ENCODE measurements around the gene GPATCH2L. TPM values are rescaled to one million over a fixed set of nuclear protein-coding genes. Genes with fewer than 3 reads are reported as not detected.

The GPATCH2L gene
- total RNA-seq, 1 experiment from 2014 or later = 71.8 TPM

GRCh38 chr14:76212242-76212641, 60.5 kb downstream of the GPATCH2L start:
- Histone ChIP-seq H2AFZ (ENCODE audit: low read length) (no peak overlapping the region), H3K36me3 (ENCODE audit: insufficient read depth, low read length) (no peaks in the 10 kb centered on the region), H3K9me2 (replicated peaks; ENCODE audit: insufficient read depth, low read length) (no peaks in the 10 kb centered on the region), H3K9ac (ENCODE audit: low read length) (no peak overlapping the region), H4K20me1 (ENCODE audit: insufficient read depth, low read depth, low read length) (no peaks in the 10 kb centered on the region), H3K4me1 (ENCODE audit: low read length) (no peaks in the 10 kb centered on the region), H3K9me3 (ENCODE audit: low read length) (no peaks in the 10 kb centered on the region), H3K79me2 (ENCODE audit: low read length) (no peaks in the 10 kb centered on the region), H3K4me2 (ENCODE audit: low read depth, low read length, poor library complexity, severe bottlenecking) (no peak overlapping the region), H3K27me3 (ENCODE audit: low read length) (no peaks in the 10 kb centered on the region), H3K4me3 (ENCODE audit: low read length) (no peak overlapping the region), H3K27ac (ENCODE audit: low read length) (no peak overlapping the region)
- no peak for DNase-seq

GRCh38 chr14:76217179-76217578, 65.5 kb downstream of the GPATCH2L start:
- Histone ChIP-seq H3K27me3 (ENCODE audit: low read length) (no peaks in the 10 kb centered on the region; the same call in 1 of the 2 replicates), H3K4me1 (ENCODE audit: low read length) (no peaks in the 10 kb centered on the region), H3K9me2 (replicated peaks; ENCODE audit: insufficient read depth, low read length) (no peaks in the 10 kb centered on the region), H3K9me3 (ENCODE audit: low read length) (no peaks in the 10 kb centered on the region), H3K4me2 (ENCODE audit: low read depth, low read length, poor library complexity, severe bottlenecking) (no peak overlapping the region), H2AFZ (ENCODE audit: low read length) (no peak overlapping the region), H3K9ac (ENCODE audit: low read length) (no peak overlapping the region), H3K27ac (ENCODE audit: low read length) (no peak overlapping the region), H3K79me2 (ENCODE audit: low read length) (no peaks in the 10 kb centered on the region), H3K4me3 (ENCODE audit: low read length) (no peak overlapping the region), H4K20me1 (ENCODE audit: insufficient read depth, low read depth, low read length) (0 out of 2 replicates have a peak, but pooled peaks cover 3% of the 10 kb centered on the region), H3K36me3 (ENCODE audit: insufficient read depth, low read length) (no peaks in the 10 kb centered on the region)
- DNase-seq = no peak

GRCh38 chr14:76218662-76219061, 66.9 kb downstream of the GPATCH2L start:
- Histone ChIP-seq H3K4me3 (ENCODE audit: low read length) (no peak overlapping the region), H3K36me3 (ENCODE audit: insufficient read depth, low read length) (no peaks in the 10 kb centered on the region), H3K9me3 (ENCODE audit: low read length) (no peaks in the 10 kb centered on the region), H3K4me2 (ENCODE audit: low read depth, low read length, poor library complexity, severe bottlenecking) (no peak overlapping the region), H3K9me2 (replicated peaks; ENCODE audit: insufficient read depth, low read length) (no peaks in the 10 kb centered on the region), H3K4me1 (ENCODE audit: low read length) (no peaks in the 10 kb centered on the region), H3K27ac (ENCODE audit: low read length) (no peak overlapping the region), H3K79me2 (ENCODE audit: low read length) (no peaks in the 10 kb centered on the region), H3K9ac (ENCODE audit: low read length) (no peak overlapping the region), H4K20me1 (ENCODE audit: insufficient read depth, low read depth, low read length) (0 out of 2 replicates have a peak, but pooled peaks cover 3% of the 10 kb centered on the region), H2AFZ (ENCODE audit: low read length) (no peak overlapping the region), H3K27me3 (ENCODE audit: low read length) (no peaks in the 10 kb centered on the region; the same call in 1 of the 2 replicates)
- DNase-seq = no peak

- H3K9ac ChIP-seq (ENCODE audit: low read length) = no peak overlapping the region
- H3K9me2 ChIP-seq (replicated peaks; ENCODE audit: insufficient read depth, low read length) = no peaks in the 10 kb centered on the region
- 0 out of 2 replicates have a peak, but pooled peaks cover 3% of the 10 kb centered on the region for H4K20me1 ChIP-seq (ENCODE audit: insufficient read depth, low read depth, low read length)
- no peak for DNase-seq
- no peak overlapping the region for H3K4me3 ChIP-seq (ENCODE audit: low read length)
- H3K79me2 ChIP-seq (ENCODE audit: low read length) = no peaks in the 10 kb centered on the region
- no peaks in the 10 kb centered on the region; the same call in 1 of the 2 replicates for H3K27me3 ChIP-seq (ENCODE audit: low read length)
- H3K4me2 ChIP-seq (ENCODE audit: low read depth, low read length, poor library complexity, severe bottlenecking) = no peak overlapping the region
- H3K36me3 ChIP-seq (ENCODE audit: insufficient read depth, low read length) = no peaks in the 10 kb centered on the region
- no peak overlapping the region for H2AFZ ChIP-seq (ENCODE audit: low read length)
- no peaks in the 10 kb centered on the region for H3K4me1 ChIP-seq (ENCODE audit: low read length)
- no peaks in the 10 kb centered on the region for H3K9me3 ChIP-seq (ENCODE audit: low read length)
- no peak overlapping the region for H3K27ac ChIP-seq (ENCODE audit: low read length)
Measured at GRCh38 chr14:76219873-76220272, 68.2 kb downstream of the GPATCH2L start.

GRCh38 chr14:76227450-76228050, 75.8 kb downstream of the GPATCH2L start:
- Histone ChIP-seq H3K79me2 (ENCODE audit: low read length) (no peaks in the 10 kb centered on the region), H3K9ac (ENCODE audit: low read length) (no peak overlapping the region), H3K27me3 (ENCODE audit: low read length) (no peaks in the 10 kb centered on the region), H3K36me3 (ENCODE audit: insufficient read depth, low read length) (no peaks in the 10 kb centered on the region), H3K4me3 (ENCODE audit: low read length) (no peak overlapping the region), H2AFZ (ENCODE audit: low read length) (no peak overlapping the region), H3K4me1 (ENCODE audit: low read length) (peaks cover 10% of the 10 kb centered on the region), H3K27ac (ENCODE audit: low read length) (no peak overlapping the region), H4K20me1 (ENCODE audit: insufficient read depth, low read depth, low read length) (0 out of 2 replicates have a peak, but pooled peaks cover 3% of the 10 kb centered on the region), H3K9me3 (ENCODE audit: low read length) (no peaks in the 10 kb centered on the region), H3K4me2 (ENCODE audit: low read depth, low read length, poor library complexity, severe bottlenecking) (no peak overlapping the region), H3K9me2 (replicated peaks; ENCODE audit: insufficient read depth, low read length) (no peaks in the 10 kb centered on the region)
- DNase-seq = no peak

- Histone ChIP-seq H3K36me3 (ENCODE audit: insufficient read depth, low read length) (no peaks in the 10 kb centered on the region), H4K20me1 (ENCODE audit: insufficient read depth, low read depth, low read length) (0 out of 2 replicates have a peak, but pooled peaks cover 3% of the 10 kb centered on the region), H3K9ac (ENCODE audit: low read length) (no peak overlapping the region), H3K4me2 (ENCODE audit: low read depth, low read length, poor library complexity, severe bottlenecking) (no peak overlapping the region), H2AFZ (ENCODE audit: low read length) (no peak overlapping the region), H3K9me2 (replicated peaks; ENCODE audit: insufficient read depth, low read length) (no peaks in the 10 kb centered on the region), H3K79me2 (ENCODE audit: low read length) (no peaks in the 10 kb centered on the region), H3K27ac (ENCODE audit: low read length) (no peak overlapping the region), H3K4me3 (ENCODE audit: low read length) (no peak overlapping the region), H3K27me3 (ENCODE audit: low read length) (no peaks in the 10 kb centered on the region), H3K4me1 (ENCODE audit: low read length) (peaks cover 10% of the 10 kb centered on the region), H3K9me3 (ENCODE audit: low read length) (no peaks in the 10 kb centered on the region)
- no peak for DNase-seq
Measured at GRCh38 chr14:76228138-76228537, 76.4 kb downstream of the GPATCH2L start.

GRCh38 chr14:76232800-76233199, 81.1 kb downstream of the GPATCH2L start:
- 0 out of 2 replicates have a peak, but pooled peaks cover 3% of the 10 kb centered on the region for H4K20me1 ChIP-seq (ENCODE audit: insufficient read depth, low read depth, low read length)
- H3K27ac ChIP-seq (ENCODE audit: low read length) = no peak overlapping the region
- H3K4me1 ChIP-seq (ENCODE audit: low read length) = no peaks in the 10 kb centered on the region
- H3K9me2 ChIP-seq (replicated peaks; ENCODE audit: insufficient read depth, low read length) = no peaks in the 10 kb centered on the region
- H2AFZ ChIP-seq (ENCODE audit: low read length) = no peak overlapping the region
- no peak overlapping the region for H3K9ac ChIP-seq (ENCODE audit: low read length)
- no peak overlapping the region for H3K4me2 ChIP-seq (ENCODE audit: low read depth, low read length, poor library complexity, severe bottlenecking)
- no peak for DNase-seq
- no peaks in the 10 kb centered on the region; the same call in 1 of the 2 replicates for H3K27me3 ChIP-seq (ENCODE audit: low read length)
- no peak overlapping the region for H3K4me3 ChIP-seq (ENCODE audit: low read length)
- no peaks in the 10 kb centered on the region for H3K36me3 ChIP-seq (ENCODE audit: insufficient read depth, low read length)
- H3K9me3 ChIP-seq (ENCODE audit: low read length) = no peaks in the 10 kb centered on the region
- H3K79me2 ChIP-seq (ENCODE audit: low read length) = no peaks in the 10 kb centered on the region

GRCh38 chr14:76235628-76236027, 83.9 kb downstream of the GPATCH2L start:
- Histone ChIP-seq H3K4me2 (ENCODE audit: low read depth, low read length, poor library complexity, severe bottlenecking) (no peak overlapping the region), H3K9me3 (ENCODE audit: low read length) (no peaks in the 10 kb centered on the region), H3K36me3 (ENCODE audit: insufficient read depth, low read length) (no peaks in the 10 kb centered on the region), H4K20me1 (ENCODE audit: insufficient read depth, low read depth, low read length) (no peaks in the 10 kb centered on the region), H3K79me2 (ENCODE audit: low read length) (no peaks in the 10 kb centered on the region), H3K9me2 (replicated peaks; ENCODE audit: insufficient read depth, low read length) (no peaks in the 10 kb centered on the region), H3K9ac (ENCODE audit: low read length) (no peak overlapping the region), H3K27me3 (ENCODE audit: low read length) (no peaks in the 10 kb centered on the region; the same call in 1 of the 2 replicates), H3K4me1 (ENCODE audit: low read length) (no peaks in the 10 kb centered on the region), H3K4me3 (ENCODE audit: low read length) (no peak overlapping the region), H3K27ac (ENCODE audit: low read length) (no peak overlapping the region), H2AFZ (ENCODE audit: low read length) (no peak overlapping the region)
- no peak for DNase-seq
